ENCODE data around the gene CLIC1.

- TF ChIP-seq CTCF (IDR thresholded peaks at IDR 0.05) = no peak
- TF ChIP-seq POLR2A (IDR thresholded peaks at IDR 0.05) = no peak
Observed at GRCh38 chr6:31762356-31762755, 26.0 kb upstream of the CLIC1 start, which contains the start of gene SAPCD1.

Data from testis (tissue), 2 donors.